ENCODE data around the gene MAPK10.

The MAPK10 gene

GRCh38 chr4:86307432-86307831 is 52.4 kb downstream of the MAPK10 start:
- TF ChIP-seq CTCF (IDR thresholded peaks at IDR 0.05; ENCODE audit: insufficient read depth, low read depth, low read length, missing control alignments) = no peak
- no peak overlapping the region for H3K4me3 ChIP-seq (ENCODE audit: low read length)
- DNase-seq (ENCODE audit: low read depth) = peak; percentile 14

GRCh38 chr4:86306816-86307215 is 53.0 kb downstream of the MAPK10 start:
- TF ChIP-seq CTCF (IDR thresholded peaks at IDR 0.05; ENCODE audit: insufficient read depth, low read depth, low read length, missing control alignments) = no peak
- H3K4me3 ChIP-seq (ENCODE audit: low read length) = no peak overlapping the region
- no peak for DNase-seq (ENCODE audit: low read depth)

GRCh38 chr4:86302830-86303229 is 57.0 kb downstream of the MAPK10 start:
- H3K4me3 ChIP-seq (ENCODE audit: low read length) = no peak overlapping the region
- no peak for TF ChIP-seq CTCF (IDR thresholded peaks at IDR 0.05; ENCODE audit: insufficient read depth, low read depth, low read length, missing control alignments)
- DNase-seq (ENCODE audit: low read depth) = no peak

- no peak overlapping the region for H3K4me3 ChIP-seq (ENCODE audit: low read length)
- DNase-seq (ENCODE audit: low read depth) = peak; percentile 34
- no peak for TF ChIP-seq CTCF (IDR thresholded peaks at IDR 0.05; ENCODE audit: insufficient read depth, low read depth, low read length, missing control alignments)
Measured at GRCh38 chr4:86302251-86302650, 57.6 kb downstream of the MAPK10 start.

- TF ChIP-seq CTCF (IDR thresholded peaks at IDR 0.05; ENCODE audit: insufficient read depth, low read depth, low read length, missing control alignments) = no peak
- H3K4me3 ChIP-seq (ENCODE audit: low read length) = no peak overlapping the region
- no peak for DNase-seq (ENCODE audit: low read depth)
Measured at GRCh38 chr4:86300516-86300915, 59.3 kb downstream of the MAPK10 start.

- no peak overlapping the region for H3K4me3 ChIP-seq (ENCODE audit: low read length)
- DNase-seq (ENCODE audit: low read depth) = no peak
- TF ChIP-seq CTCF (IDR thresholded peaks at IDR 0.05; ENCODE audit: insufficient read depth, low read depth, low read length, missing control alignments) = no peak
Measured at GRCh38 chr4:86296865-86297264, 63.0 kb downstream of the MAPK10 start.

GRCh38 chr4:86294883-86295282 is 65.0 kb downstream of the MAPK10 start:
- DNase-seq (ENCODE audit: low read depth) = peak; percentile 59
- no peak for TF ChIP-seq CTCF (IDR thresholded peaks at IDR 0.05; ENCODE audit: insufficient read depth, low read depth, low read length, missing control alignments)
- H3K4me3 ChIP-seq (ENCODE audit: low read length) = no peak overlapping the region
